GM19467 (cell line): ENCODE data around the gene SLC44A3.

ENCODE experiments used
- ATAC-seq: cut with Tn5 transposase; IDR thresholded peaks from one replicate; pipeline ENCODE4 v1.9.1; 2021; ENCODE audit warnings: mild to moderate bottlenecking, moderate library complexity; ENCODE audit not compliant: unreplicated experiment

The SLC44A3 gene

GRCh38 chr1:94801919-94802546 lies 18.1 kb upstream of the SLC44A3 start:
- no peak for ATAC-seq

- no peak for ATAC-seq
These were observed 17.1 kb upstream of the SLC44A3 start for GRCh38 chr1:94803106-94803505.

GRCh38 chr1:94803517-94804441 lies 16.4 kb upstream of the SLC44A3 start:
- no peak for ATAC-seq

- ATAC-seq = no peak
These were observed 15.7 kb upstream of the SLC44A3 start for GRCh38 chr1:94804442-94804837.

- ATAC-seq = peak; percentile 60
These were observed 14.2 kb upstream of the SLC44A3 start for GRCh38 chr1:94805912-94806311.

GRCh38 chr1:94806441-94806871 lies 13.7 kb upstream of the SLC44A3 start:
- no peak for ATAC-seq

- no peak for ATAC-seq
These were observed 12.2 kb upstream of the SLC44A3 start for GRCh38 chr1:94807742-94808491.

GRCh38 chr1:94808669-94809068 lies 11.5 kb upstream of the SLC44A3 start:
- no peak for ATAC-seq

- no peak for ATAC-seq
These were observed 7.2 kb upstream of the SLC44A3 start for GRCh38 chr1:94812985-94813384.

- ATAC-seq = no peak
These were observed 4.1 kb upstream of the SLC44A3 start for GRCh38 chr1:94816030-94816429.

GRCh38 chr1:94817712-94818111 lies 2.4 kb upstream of the SLC44A3 start:
- no peak for ATAC-seq

GRCh38 chr1:94819238-94819944 lies 766 bp upstream of the SLC44A3 start:
- ATAC-seq = no peak

- ATAC-seq = no peak
These were observed 779 bp downstream of the SLC44A3 start for GRCh38 chr1:94820936-94821335.

- ATAC-seq = no peak
These were observed 1.6 kb downstream of the SLC44A3 start for GRCh38 chr1:94821636-94822305.

GRCh38 chr1:94823116-94823515 lies 3.0 kb downstream of the SLC44A3 start:
- no peak for ATAC-seq

- no peak for ATAC-seq
These were observed 5.8 kb downstream of the SLC44A3 start for GRCh38 chr1:94825936-94826335.

GRCh38 chr1:94827434-94827833 lies 7.3 kb downstream of the SLC44A3 start:
- ATAC-seq = no peak

GRCh38 chr1:94828251-94828650 lies 8.1 kb downstream of the SLC44A3 start:
- ATAC-seq = no peak

GRCh38 chr1:94831641-94832040 lies 11.5 kb downstream of the SLC44A3 start:
- ATAC-seq = no peak

- no peak for ATAC-seq
These were observed 12.3 kb downstream of the SLC44A3 start for GRCh38 chr1:94832446-94832845.
